ENCODE results near the gene PSMD13. TPM values are rescaled to one million over a fixed set of nuclear protein-coding genes. Genes with fewer than 3 reads are reported as not detected.
A peak's percentile ranks its signal among the peaks of the same experiment; 100 is the strongest.

PSMD13 gene
- total and polyA plus RNA-seq, 2 donors from 2014 or later: 87.7 to 115 TPM

- Histone ChIP-seq H3K4me3 (ENCODE audit: low read length in 3 of 3) (no peak overlapping the region), H3K9me3 (ENCODE audit: control insufficient read depth in 2 of 3, insufficient read depth in 1 of 3, low read length in 3 of 3) (no peaks in the 10 kb centered on the region), H3K9ac (ENCODE audit: low read length in 3 of 3) (no peak overlapping the region), H3K36me3 (ENCODE audit: control insufficient read depth in 2 of 3, insufficient read depth in 3 of 3, low read length in 3 of 3) (no peaks in the 10 kb centered on the region), H3K27ac (ENCODE audit: low read depth in 2 of 2, low read length in 2 of 2) (no peak overlapping the region), H3K27me3 (ENCODE audit: control insufficient read depth, insufficient read depth, low read length) (no peaks in the 10 kb centered on the region), H3K4me1 (ENCODE audit: control insufficient read depth in 2 of 3, insufficient read depth in 2 of 3, low read depth in 1 of 3, low read length in 3 of 3) (peaks cover 0 to 8% (median 0%) of the 10 kb centered on the region in 3 donors)
- DNase-seq (peak in 2 of 5 donors; percentile 41 to 75), FAIRE-seq (no peak)
- intact Hi-C loops (cut with DNase I): no loop called here
- TF ChIP-seq CTCF (IDR thresholded peaks at IDR 0.05; ENCODE audit: borderline replicate concordance, extremely low read depth, insufficient read depth): no peak
Measured at GRCh38 chr11:292211-293121, 55.7 kb downstream of the PSMD13 start.

- no peaks in the 10 kb centered on the region for H3K27me3 ChIP-seq (ENCODE audit: control insufficient read depth, insufficient read depth, low read length)
- intact Hi-C loops (cut with DNase I): no loop called here
- peak in 2 of 5 donors; percentile 35 to 62 for DNase-seq
Measured at GRCh38 chr11:293271-293851, 56.6 kb downstream of the PSMD13 start.

GRCh38 chr11:293852-294661 is 57.3 kb downstream of the PSMD13 start:
- no peak for FAIRE-seq
- DNase-seq: peak in 2 of 5 donors; percentile 52 to 73
- intact Hi-C loops (cut with DNase I): no loop called here

More at GRCh38 chr11:293271-293851, 56.6 kb downstream of the PSMD13 start:
- Histone ChIP-seq H3K27ac (ENCODE audit: low read depth in 2 of 2, low read length in 2 of 2) (no peak overlapping the region), H3K4me3 (ENCODE audit: low read length in 3 of 3) (no peak overlapping the region), H3K9me3 (ENCODE audit: control insufficient read depth in 2 of 3, insufficient read depth in 1 of 3, low read length in 3 of 3) (no peaks in the 10 kb centered on the region), H3K4me1 (ENCODE audit: control insufficient read depth in 2 of 3, insufficient read depth in 2 of 3, low read depth in 1 of 3, low read length in 3 of 3) (peaks cover 0 to 3% (median 0%) of the 10 kb centered on the region in 3 donors), H3K9ac (ENCODE audit: low read length in 3 of 3) (no peak overlapping the region), H3K36me3 (ENCODE audit: control insufficient read depth in 2 of 3, insufficient read depth in 3 of 3, low read length in 3 of 3) (no peaks in the 10 kb centered on the region)
- TF ChIP-seq CTCF (IDR thresholded peaks at IDR 0.05; ENCODE audit: borderline replicate concordance, extremely low read depth, insufficient read depth): no peak
- FAIRE-seq: no peak

More at GRCh38 chr11:293852-294661, 57.3 kb downstream of the PSMD13 start:
- H3K4me1 ChIP-seq (ENCODE audit: control insufficient read depth in 2 of 3, insufficient read depth in 2 of 3, low read depth in 1 of 3, low read length in 3 of 3): peaks cover 0 to 3% (median 0%) of the 10 kb centered on the region in 3 donors
- no peak for TF ChIP-seq CTCF (IDR thresholded peaks at IDR 0.05; ENCODE audit: borderline replicate concordance, extremely low read depth, insufficient read depth)
- H3K36me3 ChIP-seq (ENCODE audit: control insufficient read depth in 2 of 3, insufficient read depth in 3 of 3, low read length in 3 of 3): no peaks in the 10 kb centered on the region
- no peak overlapping the region for H3K4me3 ChIP-seq (ENCODE audit: low read length in 3 of 3)
- H3K9me3 ChIP-seq (ENCODE audit: control insufficient read depth in 2 of 3, insufficient read depth in 1 of 3, low read length in 3 of 3): no peaks in the 10 kb centered on the region
- H3K9ac ChIP-seq (ENCODE audit: low read length in 3 of 3): no peak overlapping the region
- no peaks in the 10 kb centered on the region for H3K27me3 ChIP-seq (ENCODE audit: control insufficient read depth, insufficient read depth, low read length)
- H3K27ac ChIP-seq (ENCODE audit: low read depth in 2 of 2, low read length in 2 of 2): no peak overlapping the region
